Fibroblast of the aortic adventitia (primary cell): Measurements from ENCODE around the gene LINGO4. TPM values are rescaled to one million over a fixed set of nuclear protein-coding genes. Genes with fewer than 3 reads are reported as not detected.

ENCODE experiments used
- DNase-seq: peaks from one replicate; pipeline ENCODE4 v3.0.0-alpha.2; 2010; ENCODE audit warnings: low read depth
- H3K4me3 ChIP-seq: 2 replicates; pipeline ENCODE4 v1.5.1; 2011; ENCODE audit warnings: low read depth, mild to moderate bottlenecking, control low read depth, low read length, moderate library complexity
- total RNA-seq: library from RNA; depleted of rRNA; stranded (reverse); fragments of >200 nt; gene quantifications from 2 replicates; pipeline ENCODE4 v1.2.3, GENCODE V29; 2012; ENCODE audit warnings: low replicate concordance
- TF ChIP-seq, protein P1 (sequence below): IDR thresholded peaks from 2 replicates; pipeline ENCODE4 v1.5.1; 2011; ENCODE audit warnings: mild to moderate bottlenecking, low read length, control low read depth, inconsistent platforms; ENCODE audit not compliant: insufficient read depth

Gene LINGO4
- total RNA-seq, 1 donor = not detected

DNA sequence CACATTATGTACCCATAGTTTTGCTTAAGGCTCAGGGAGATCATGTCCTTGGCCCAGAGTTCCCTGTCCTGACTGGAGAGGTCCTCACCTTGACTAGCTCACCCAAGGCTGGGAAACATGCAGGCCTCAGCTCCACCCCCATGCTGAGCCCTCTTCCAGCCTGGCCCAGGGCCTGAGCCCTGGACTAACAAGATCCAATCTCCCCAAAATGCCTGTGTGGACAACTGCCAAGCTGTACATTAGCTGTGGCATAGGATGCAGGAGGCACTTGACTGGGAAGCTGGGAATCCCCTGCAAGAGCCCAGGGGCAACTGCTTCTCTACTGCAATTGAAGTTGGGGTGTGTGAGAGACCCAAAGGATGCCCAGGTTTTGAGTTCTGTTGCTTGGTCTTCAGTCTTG lies 2.1 kb downstream of the LINGO4 start:
- no peak for DNase-seq
- H3K4me3 ChIP-seq = no peak overlapping the region
- TF ChIP-seq, protein P1, sequence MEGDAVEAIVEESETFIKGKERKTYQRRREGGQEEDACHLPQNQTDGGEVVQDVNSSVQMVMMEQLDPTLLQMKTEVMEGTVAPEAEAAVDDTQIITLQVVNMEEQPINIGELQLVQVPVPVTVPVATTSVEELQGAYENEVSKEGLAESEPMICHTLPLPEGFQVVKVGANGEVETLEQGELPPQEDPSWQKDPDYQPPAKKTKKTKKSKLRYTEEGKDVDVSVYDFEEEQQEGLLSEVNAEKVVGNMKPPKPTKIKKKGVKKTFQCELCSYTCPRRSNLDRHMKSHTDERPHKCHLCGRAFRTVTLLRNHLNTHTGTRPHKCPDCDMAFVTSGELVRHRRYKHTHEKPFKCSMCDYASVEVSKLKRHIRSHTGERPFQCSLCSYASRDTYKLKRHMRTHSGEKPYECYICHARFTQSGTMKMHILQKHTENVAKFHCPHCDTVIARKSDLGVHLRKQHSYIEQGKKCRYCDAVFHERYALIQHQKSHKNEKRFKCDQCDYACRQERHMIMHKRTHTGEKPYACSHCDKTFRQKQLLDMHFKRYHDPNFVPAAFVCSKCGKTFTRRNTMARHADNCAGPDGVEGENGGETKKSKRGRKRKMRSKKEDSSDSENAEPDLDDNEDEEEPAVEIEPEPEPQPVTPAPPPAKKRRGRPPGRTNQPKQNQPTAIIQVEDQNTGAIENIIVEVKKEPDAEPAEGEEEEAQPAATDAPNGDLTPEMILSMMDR = no peak

DNA sequence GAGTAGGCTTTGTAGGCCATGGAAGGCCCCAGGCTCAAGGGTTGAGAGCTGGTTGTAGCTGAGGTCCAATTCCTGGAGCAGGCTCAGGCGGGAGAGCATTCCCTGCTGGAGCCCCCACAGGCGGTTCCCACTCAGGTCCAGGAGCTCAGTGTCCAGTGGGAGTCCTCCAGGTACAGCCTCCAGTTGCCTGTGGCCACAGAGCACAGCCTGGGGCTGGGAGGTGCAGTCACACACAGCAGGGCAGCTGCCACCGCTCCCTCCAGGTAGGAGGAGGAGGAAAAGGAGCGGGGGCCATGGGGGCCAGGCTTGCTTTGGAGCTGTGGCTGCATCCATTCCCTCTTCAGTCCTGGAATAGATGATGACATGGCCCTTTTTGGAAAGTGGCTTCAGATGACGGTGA lies 2.8 kb downstream of the LINGO4 start:
- no peak for DNase-seq
- TF ChIP-seq, protein P1 = no peak

DNA sequence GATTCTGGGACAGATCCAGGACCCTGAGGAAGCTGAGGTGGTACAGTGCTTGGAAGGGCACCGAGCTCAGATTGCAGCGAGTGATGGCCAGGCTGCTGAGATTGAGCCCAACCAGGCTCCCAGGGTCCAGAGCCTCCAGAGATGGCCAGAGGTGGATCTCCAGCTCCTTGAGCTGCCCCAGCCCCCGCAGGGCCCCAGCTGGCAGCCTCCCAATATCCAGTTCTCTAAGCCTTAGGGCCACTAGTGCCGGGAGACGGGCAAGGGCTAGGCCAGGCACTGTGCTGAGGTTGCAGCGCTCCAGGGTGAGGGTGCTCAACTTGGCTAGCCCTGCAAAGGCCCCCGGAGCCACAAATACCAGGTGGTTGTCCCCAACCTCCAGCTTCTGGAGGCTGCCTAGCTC lies 3.4 kb downstream of the LINGO4 start:
- TF ChIP-seq, protein P1 = no peak
- DNase-seq = no peak
- no peak overlapping the region for H3K4me3 ChIP-seq

More for the DNA sequence above, 2.8 kb downstream of the LINGO4 start:
- no peak overlapping the region for H3K4me3 ChIP-seq

DNA sequence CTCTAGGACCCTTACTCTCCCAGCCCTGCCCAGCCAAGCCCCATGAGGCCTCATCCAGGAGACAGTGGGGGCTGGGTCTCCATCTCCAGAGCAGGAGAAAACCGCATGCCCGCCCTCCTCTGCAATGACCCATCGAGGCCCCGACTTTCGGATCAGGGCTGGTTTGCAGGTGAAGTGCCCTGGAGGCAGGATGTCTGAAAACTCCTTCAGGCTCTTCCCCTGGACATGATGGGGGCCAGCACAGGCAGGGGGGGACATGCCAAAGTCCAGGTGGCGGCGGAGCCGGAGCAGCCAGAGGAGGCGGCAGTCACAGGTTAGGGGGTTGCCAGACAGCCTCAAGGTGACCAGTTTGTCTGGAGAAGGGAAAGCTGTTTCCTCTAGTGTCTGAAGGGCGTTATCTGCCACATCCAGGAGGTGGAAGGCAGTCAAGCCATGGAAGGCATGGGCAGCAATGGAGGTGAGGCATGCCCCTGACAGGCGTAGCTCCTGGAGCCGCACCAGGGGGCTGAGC lies 3.9 kb downstream of the LINGO4 start:
- TF ChIP-seq, protein P1 = no peak
- DNase-seq = no peak
- no peak overlapping the region for H3K4me3 ChIP-seq

DNA sequence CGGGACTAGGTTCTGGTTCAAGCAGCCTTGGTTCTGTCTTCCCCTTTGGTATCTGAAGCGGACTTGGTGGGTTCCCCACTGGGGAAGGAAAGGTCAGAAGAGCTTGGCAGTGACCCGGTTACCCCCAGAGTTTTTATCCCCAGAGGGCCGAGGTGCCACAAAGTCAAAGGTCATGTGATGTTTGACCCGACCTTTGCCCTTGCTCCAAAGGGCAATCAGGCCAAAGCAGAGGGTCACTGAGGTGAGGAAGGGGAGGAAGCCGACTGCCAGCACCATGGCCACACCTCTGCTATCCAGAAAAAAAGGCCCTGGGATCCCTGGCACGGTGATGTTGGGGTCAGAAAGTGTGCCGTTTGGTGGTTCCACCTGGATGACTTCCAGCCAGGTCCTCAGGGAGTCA lies 4.4 kb downstream of the LINGO4 start:
- DNase-seq = no peak
- TF ChIP-seq, protein P1 = no peak
- H3K4me3 ChIP-seq = no peak overlapping the region

DNA sequence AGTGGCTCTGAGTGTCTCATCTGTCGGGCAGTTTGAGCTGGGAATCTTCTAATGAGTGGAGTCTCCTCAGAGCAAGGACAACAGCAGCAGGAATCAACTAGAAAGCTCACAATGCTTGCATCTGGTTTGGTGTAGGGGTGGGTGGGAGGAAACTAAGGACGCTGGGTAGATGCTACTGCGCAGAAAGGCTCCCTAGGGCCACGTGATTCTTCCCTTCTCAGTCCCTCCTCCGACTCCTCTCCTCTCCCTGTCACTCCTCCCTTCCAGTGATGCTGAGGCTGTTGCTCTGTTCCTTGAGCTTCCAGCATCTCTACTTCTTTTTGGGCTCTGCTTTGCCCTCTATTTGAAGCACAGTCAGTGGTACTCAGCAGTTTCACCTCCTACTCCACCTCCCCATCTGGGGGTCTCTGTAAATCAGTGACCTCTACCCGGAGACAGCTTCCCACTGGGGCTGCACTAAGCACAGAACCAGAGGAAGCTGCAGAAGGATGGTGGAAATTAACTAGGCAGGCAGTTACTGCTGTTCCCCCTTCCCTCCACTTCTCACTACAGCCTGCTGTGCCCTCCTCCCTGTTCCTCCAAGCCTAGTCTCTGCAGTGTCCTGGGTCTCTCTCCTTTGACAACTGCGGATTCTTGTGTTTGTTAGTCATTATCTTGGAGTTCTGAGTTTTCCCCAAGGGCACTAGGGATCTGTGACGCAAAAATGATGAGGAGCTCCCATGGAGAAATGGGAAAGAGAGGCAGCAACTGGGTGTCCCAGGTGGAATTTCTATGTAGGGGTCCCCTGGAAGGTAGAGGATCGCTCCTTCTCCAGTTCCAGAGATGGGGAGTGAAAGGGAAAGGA lies 5.8 kb downstream of the LINGO4 start:
- TF ChIP-seq, protein P1 = no peak
- H3K4me3 ChIP-seq = no peak overlapping the region
- DNase-seq = no peak
